Stimulated activated CD8-positive, alpha-beta memory T cell treated with anti-CD3 and anti-CD28 coated beads, Interleukin-4, amount 100 ng/mL, for 48 hours (primary cell): ENCODE results near the gene RAB11FIP4.

Experiments
- DNase-seq: peaks from one replicate; pipeline ENCODE4 v3.0.0-alpha.2; 2020

Gene RAB11FIP4

DNA sequence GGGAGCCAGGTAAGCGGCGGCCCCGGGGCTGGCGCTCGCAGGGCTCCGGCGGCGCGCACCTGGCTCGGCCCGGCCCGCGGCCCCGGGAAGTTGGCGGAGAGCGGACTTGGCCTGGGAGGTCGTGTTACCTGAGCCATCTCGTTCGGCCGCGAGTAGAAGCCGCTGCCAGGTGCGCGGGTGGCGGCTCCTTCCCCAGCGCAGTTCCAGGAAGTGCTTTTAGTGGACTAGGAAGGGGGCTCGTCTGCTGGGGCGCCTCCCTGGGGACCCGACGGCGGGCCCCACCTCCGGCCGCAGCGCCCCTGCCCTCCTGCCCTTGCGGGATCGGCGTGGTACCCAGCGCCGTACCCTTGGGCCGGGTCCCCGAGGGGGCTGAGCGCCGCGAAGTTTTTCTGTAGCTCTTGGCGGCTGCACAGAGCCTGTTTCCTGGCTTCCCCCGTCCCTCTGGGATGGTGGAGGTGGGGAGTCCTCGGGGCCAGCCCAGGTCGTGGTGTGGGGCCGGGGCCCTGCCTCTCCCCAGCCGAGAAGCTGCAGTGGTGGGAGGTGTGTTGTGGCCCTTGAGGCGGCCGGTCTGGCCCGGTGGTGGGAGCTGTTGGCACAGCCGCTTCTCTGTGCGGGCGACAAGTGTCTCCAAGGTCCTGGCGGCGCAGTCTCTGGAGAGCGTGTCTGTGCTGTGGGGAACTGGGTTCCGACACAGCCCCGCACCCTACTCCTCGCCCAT is 96.9 kb downstream of the RAB11FIP4 start:
- peak; percentile 52 for DNase-seq

DNA sequence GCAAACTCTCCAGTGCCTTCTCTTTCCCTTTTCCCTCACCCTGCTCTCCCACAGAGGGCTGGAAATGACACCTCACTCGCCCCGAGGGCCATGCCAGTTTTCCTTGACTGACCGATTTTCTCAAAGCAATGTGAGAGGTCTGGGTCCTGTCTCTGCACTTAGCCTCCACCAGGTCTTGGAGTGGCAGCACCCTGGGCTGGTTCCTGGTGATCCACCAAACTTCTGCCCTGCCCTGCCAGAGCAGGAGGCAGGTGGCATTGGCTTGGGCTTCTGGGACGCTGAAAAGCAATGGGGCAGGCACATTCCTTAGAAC is 97.5 kb downstream of the RAB11FIP4 start:
- DNase-seq, result no peak

DNA sequence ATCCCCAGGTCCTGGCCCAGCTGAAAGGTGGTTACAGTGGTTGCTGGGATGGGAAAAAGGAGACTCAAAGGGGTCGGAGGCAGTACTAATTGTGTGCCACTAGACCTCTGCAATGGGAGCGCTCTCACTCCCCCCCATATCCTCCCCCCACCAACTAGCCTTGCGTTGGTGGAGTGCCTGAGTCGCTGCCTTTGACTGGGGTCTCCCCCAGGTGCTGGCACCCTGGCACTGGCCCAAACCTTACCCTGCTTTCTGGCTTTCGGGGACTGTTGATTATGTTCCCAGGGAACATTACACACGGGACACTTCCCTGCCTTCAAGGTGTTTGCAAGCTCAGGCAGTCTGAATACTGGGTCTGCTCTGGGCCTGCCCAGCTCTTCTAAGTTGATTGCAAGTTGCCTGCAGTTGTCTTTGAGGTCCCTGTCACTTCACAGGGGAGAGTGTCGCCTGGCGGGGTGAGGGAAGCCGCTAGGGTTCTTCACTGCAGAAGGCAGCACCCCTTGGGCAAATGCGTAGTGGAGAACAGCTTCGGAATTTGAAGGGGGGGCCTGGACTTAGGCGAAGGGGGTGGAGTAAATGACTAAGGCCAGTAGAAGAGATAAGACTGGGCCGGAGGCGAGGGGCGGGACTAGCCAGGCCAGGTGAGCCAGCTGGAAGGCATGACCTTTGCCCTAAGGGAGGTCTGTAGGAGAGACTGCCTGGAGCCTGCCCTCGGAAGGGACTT is 98.0 kb downstream of the RAB11FIP4 start:
- no peak for DNase-seq

DNA sequence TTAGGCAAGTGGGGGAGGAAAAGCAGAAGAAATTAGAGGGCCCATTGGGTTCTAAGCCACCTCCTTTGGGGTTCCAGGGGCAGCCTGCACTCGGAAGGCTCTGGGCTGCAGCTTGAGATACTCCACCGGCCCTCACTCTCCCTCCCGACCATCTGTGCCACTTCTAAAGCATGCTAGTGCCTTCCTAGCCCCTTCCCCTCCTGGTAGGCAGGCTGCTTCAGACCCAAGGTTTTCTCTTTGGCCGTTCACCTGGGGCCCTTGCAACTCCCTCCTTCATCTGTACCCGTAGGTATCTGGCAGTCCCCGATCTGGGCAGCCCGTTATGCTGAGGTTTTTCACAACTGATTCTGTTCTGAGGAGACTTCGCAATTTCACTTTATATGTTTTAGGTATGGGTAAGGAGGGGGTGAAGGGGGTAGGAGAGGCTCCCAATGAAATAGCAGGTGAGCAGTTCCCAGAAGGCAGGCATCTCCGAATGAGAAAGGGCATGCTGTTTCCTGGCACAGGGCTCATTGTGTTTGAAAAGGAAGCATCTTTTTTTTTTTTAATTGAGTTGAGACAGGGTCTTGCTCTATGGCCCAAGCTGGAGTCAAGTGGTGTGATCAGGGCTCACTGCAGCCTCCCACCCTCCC is 98.7 kb downstream of the RAB11FIP4 start:
- DNase-seq, result no peak

DNA sequence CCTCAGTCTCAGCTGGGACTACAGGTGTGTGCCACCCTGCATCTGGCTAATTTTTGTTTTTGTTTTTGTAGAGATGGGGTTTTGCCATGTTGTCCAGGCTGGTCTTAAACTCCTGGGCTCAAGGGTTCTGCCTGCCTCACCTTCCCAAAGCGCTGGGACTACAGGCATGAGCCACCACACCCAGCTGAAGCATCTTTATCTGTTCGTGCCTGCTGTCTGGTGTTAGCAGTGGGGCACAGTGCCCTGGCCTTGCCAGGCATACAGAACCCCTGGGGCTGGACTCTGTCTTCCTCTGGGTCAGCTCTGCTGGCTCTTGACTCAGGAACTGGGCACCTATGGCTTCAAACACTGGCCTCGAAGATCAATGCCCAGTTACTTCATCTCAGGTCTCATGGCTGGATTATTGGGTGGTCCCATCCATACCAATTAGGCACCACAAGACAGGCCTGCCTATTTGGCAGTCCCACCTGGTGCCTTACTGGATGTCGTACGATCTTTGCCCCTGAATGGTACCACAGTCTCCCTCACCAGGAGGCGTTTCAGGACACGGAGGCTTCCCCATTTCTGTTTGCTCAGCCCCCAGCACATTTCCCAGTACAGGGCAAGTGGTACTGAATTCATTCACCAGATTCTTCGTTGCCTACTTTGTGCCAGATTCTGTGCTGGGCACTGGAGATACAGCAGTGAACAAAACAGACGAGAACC is 99.3 kb downstream of the RAB11FIP4 start:
- DNase-seq, result no peak

DNA sequence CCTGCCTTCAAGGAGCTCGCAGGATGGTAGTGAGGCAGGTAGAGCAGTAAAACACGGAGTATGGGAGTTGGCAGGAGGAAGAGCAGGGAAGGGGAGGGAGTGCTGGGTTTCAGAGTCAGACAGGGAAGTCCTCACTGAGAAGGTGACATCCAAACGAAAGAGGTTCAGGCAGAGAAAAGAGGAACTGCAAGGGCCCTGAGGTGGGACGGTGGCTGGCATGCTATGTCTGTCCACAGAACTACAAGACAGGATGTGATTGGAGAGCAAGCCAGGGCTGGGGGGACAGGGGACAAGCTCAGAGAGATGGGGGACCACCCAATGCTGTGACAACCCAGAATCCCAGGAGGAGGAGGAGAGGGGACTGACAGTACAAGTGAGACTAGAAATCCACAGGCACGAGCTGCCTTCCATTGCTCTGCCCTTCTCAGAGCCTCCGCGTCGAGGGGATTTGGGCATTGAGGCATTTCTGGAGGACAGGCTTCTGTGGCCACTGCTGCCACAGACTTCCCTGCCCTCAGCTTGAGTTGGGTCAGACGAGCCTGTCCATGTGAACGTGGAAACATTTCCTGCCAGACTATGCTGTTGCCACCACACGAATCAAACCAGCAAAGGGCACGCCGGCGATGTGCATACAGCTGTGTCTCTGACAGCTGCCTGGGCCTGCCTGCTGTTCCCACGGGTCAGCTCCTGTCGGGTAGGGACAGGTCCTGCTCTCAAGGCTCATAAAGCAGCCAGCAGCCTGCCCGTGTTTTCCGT is 100.1 kb downstream of the RAB11FIP4 start:
- DNase-seq, result no peak

DNA sequence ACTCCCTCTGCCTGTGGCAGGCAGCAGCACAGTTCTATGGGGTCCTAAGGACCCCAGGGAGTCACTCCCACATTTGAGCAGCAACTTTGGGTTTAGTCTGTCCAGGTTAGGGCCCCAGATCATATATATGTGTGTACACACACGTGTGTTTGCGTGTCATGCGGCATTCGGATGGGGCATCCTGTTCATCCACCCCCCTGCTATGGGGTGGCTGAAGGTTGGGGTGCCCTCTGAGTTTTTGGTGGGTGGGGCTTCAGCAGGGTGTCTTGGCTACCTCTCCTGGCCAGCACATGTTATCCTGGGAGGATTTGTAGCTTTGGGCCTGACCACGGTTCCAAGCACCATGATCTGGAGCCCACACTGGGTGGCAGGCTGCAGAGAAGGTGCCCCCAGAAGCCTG is 100.7 kb downstream of the RAB11FIP4 start:
- DNase-seq, result no peak

DNA sequence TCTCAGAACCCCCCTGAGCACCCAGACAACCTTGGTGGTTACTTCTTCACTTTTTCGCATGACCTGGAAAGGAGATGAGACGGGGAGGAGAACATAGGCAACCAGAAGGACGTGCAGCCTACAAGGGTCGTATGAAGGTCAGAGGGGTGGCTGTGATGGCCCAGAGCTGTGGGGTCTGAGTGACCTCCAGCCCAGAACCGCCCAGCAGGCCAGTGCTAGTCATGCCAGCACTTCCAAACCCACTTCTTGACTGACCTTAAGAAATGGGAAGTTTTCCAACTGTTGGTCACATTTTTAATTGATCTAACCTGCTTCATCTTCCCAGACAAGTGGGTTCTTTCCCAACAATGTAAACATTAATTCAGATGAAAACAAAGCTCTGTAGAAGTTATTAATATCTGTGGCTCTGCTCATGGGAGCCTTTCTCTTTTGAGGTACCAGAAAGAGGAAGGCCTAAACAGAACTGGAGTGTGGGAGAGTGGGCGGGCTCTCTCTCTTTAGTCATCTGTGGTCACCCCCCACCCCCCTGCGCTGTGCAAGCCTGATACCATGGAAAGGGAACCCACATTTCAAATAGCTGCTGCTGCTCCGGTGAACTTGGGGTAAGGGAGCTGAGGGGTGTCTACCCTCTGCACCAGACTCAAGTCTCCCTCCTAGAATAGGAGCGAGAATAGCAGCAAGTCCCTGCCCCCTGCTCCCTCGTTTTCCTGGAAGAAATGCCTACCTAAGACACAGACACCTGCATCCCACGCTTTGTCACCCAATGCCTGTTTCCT is 101.6 kb downstream of the RAB11FIP4 start:
- peak; percentile 84 for DNase-seq

DNA sequence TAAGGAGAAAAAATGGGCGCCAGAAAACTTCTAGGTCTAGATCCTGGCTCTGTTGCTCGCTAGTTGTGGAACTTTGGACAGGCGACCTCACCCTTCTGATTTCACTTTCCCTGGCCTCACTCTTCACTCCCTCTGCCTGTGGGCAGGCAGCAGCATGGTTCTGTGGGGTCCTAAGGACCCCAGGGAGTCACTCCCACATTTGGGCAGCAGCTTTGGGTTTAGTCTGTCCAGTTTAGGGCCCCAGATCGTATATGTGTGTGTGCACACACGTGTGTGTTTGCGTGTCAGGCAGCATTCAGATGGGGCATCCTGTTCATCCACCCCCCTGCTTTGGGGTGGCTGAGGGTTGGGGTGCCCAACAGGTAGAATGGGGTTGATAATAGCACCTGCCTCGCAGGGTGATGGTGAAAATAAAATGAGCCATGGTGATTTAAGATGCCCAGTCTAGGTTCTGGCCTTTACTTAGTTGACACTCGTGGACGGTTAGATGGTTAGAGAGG is 102.2 kb downstream of the RAB11FIP4 start:
- DNase-seq, result no peak

DNA sequence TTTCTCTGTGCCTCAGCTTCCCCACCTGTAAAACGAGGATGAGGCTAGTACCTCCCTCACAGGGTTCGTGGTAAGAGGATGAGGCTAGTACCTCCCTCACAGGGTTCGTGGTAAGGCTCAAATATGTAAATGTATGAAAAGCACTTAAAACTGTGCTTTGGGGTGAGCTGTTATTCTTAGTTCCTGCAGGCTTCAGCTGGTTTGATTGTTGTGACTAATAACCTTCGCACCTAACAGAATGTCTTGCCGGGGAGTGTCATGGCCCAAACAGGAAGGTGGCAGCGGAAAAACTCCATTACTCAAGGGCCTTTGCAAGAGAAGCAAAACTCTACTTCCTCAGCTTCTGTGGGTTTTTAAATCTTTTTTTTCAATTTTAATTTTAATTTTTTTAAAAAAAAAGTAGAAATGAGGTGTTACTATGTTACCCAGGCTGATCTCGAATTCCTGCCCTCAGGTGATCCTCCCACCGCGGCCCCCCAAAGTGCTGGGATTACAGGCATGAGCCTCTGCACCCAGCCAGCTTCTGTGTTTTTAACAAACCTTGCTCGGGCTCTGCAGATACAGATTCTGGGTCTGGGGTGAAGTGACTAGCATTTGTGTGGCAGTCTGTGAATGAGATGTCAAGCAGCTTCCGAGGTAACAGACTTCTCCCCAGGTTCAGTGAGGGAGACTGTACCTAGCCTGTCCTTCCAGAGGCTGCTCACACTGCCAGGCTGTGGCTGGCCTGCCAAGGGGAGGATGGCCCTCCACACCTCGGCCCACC is 103.0 kb downstream of the RAB11FIP4 start:
- DNase-seq, result peak; percentile 67

DNA sequence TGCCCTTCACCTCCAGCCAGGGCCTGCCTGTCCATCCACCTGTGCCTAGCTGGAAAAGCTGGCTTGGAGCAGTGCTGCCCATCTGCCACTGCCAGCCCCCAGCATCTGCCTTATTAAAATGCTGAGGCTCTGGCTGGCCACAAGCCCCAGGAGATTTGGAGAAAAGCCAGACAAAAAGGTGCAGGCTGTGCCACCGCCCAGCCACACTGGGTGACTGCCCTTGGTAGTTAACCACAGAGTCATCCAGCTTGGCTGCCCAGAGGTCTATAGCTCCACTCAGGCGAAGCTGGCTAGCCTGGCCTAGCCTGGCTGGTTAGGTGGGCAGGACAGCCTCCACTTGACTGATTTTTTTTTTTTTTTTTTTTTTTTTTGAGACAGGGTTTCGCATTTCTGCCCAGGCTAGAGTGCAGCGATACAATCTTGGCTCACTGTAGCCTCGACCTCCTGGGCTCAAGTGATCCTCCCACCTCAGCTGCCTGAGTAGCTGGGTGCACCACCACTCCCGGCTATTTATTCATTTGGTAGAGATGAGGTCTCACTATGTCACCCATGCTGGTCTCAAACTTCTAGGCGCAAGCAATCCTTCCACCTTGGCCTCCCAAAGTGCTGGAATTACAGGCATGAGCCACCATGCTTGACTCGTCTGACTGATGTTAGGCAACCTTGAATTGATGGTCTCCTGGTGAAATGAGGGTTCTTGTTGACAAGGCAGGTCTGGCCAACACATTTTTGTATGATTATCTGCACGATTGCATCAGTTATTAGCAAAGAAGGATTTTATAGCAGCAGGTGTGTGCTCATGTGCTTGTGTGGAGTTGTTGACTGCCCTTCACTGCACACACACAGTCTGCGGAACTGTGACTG is 103.8 kb downstream of the RAB11FIP4 start:
- no peak for DNase-seq

DNA sequence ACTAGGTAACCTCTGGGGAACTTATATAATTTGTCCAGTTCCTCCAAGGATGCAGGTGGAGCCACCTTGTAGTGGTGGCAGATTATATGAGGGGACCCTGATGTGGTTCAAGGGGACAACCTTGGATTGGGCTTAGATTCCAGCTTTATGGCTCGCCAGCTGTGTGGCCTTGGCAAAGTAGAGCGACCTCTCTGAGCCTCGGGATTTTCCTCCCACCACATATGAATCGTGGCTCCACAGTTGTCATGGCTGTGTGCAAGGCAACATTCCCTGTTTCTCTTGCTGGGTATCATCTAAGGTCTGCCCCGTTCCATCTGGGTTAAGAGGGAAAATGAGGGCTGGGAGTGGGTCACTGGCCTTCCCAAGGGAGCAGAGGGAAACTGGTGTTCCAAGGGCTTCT is 104.6 kb downstream of the RAB11FIP4 start:
- no peak for DNase-seq

DNA sequence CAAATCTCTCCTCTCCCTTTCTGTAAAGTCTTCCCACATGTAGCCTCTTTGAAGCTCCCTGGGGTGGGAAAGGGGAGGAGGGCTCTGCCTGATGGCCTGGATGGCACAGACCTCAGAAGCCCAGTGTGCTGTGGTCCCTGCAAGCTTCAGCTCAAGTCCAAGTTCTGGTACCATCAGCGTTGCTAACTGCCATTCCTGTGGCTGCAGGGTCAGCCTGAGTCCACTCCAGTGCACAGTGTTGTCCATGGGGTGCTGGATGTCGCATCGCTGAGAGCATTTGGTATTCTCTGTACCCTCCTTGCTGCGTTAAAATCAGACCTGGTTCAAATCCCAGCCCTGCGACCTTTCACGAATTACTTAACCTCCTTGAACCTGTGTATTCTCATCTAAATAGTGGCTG is 105.1 kb downstream of the RAB11FIP4 start:
- no peak for DNase-seq

DNA sequence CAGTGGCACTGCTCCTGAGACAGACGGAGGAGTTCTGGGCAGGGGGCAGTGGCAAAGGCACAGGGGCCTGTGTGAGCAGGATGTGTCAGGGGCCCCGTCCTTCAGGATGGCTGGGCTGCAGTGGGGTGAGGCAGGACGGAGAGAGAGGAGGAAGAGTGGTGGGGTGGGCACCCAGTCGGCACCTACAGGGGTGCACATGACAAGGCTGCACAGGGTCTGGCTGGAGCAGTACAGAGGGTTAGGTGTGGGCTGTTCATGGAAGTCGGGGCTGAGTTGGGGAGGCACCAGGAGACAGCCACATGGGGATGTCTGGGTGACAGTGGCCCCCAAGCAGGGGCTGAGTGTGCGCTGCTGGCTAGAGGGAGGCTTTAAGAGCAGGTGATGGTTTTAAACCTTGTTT is 106.0 kb downstream of the RAB11FIP4 start:
- no peak for DNase-seq

DNA sequence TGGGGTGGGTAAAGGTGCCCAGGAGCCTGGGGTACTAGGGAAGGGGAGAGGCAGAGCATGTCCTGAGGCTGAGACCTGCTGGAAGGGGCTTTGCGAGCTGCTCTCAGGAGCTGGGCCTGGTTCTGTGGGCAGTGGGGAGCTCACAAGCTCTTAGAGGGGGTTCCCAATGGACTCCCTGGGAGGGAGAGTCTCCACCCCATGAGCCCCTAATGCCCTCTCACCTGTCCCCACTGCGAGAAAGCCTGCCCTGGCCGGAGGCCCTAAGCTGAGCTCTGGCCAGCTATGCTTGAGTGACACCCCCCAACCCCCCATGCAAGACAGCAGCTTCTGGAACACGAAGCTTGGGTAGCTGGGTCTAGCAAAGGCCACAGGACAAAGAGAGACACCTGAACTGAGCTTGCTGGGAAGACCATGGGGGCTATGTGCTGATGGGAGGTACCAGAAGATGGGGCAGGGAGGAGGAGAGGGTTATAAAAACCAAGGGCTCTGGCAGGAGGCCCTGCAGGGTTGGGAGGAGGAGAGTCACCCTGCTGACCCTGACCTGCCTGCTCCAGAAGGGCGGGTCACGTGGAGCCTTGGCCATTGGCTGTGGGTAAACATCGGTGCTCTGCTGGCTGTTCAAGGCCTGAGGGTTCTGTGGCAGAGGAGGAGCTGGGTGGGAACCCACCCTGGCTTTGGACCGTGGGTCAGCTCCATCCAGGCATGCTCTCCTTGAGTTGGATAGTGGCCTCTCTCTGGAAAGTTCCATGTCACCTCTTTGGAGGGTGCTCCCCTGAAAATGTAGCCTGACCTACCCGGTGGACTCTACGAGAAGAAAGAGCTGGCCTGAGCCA is 106.7 kb downstream of the RAB11FIP4 start:
- DNase-seq, result no peak

DNA sequence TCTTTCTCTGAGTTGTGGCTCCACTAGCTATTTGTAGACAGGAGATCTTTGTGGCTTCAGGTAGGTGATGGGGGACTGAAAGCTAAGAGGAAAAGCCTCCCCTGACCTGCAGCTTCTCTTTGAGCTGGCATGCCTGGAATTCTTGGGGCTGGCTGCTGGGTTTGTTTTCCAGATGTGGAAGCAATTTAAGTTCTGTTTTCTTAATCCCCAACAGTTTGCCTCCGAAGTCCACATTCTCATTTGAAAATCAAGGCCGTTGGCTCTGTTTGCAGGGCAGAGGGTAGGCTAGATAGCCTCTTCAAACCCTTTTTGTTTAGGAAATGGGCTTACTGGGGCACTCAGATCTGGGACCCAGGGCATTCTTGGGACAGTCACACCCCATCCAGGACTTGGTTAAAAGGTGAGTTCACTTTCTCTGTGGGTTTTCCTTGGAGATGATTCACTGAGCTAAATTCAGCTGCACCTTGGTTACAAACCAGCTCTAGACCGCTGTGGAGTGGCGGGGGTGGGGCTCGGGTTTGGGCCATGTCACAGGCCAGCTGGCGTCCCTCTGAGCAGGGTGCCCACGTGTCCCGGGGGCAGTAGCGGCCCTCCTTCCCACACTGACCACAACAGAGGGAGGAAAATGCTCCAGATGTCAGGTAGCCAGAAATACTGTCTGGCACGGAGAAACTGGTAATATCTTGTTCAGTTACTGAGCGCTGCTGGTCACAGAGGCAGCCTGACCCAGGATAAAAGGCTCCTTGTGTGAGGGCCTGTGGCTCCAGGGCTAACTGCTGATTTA is 108.5 kb downstream of the RAB11FIP4 start:
- peak; percentile 76 for DNase-seq

DNA sequence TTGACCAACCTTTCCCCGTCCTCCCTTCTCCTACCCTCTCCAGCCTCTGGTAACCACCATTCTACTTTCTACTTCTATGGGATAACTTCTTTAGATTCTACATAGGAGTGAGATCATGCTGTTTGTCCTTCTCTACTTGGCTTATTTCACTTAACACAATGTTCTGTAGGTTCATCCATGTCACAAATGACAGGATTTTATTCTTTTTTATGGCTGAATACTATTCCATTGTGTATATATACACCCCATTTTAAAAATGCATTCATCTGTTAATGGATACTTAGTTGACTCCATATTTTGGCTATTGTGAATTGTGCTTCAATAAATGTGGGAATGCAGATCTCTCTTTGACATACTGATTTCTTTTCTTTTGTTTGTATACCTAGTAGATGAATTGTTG is 115.0 kb downstream of the RAB11FIP4 start:
- no peak for DNase-seq
